Stimulated activated CD4-positive, alpha-beta T cell treated with anti-CD3 and anti-CD28 coated beads, Interleukin-12 subunit alpha, Interleukin-12 subunit beta, amount 100 ng/mL, for 4 hours (primary cell): Measurements from ENCODE around the gene CYLD.

ENCODE experiments used
- DNase-seq: peaks from one replicate; pipeline ENCODE4 v3.0.0-alpha.2; 2020

The CYLD gene

DNA sequence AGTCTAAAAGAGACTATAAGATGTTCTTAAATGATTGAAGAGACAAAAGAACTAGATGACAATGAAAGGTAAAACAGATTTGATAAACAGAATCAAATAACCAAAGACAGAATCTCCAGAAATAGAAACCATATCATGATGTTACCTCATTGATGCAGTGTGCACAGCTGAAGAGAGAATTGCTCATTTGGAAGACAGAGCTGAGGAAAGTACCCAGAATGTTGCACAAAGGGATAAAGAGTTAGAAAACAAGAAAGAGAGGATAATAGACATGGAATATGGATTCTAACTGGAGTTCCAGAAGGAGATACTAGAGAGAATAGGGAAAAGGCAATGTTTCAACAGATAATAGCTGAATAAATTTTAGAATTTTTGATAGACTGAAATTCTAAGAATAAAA is 47.9 kb downstream of the CYLD start:
- no peak for DNase-seq

- no peak for DNase-seq
These were observed 49.6 kb downstream of the CYLD start for GRCh38 chr16:50791522-50791921.

DNA sequence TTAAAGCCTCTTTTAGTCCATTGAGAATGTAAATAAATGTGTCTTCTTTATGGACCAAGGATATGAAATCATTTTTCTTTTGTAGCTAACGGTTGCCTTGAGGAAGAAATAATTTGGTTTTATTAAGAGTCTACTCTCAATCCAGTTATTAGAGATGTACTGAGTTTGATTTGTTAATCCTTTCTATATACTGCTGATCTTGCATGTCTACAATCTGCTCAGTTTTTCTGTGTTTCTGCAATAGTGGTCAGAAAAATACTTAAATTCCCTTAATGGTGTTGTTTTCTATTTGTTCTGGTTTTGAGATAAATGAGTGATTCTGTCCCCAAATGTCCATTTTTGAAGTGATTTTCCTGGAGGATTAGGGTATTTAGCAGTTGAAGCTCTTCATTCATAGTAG is 54.9 kb downstream of the CYLD start:
- no peak for DNase-seq

DNA sequence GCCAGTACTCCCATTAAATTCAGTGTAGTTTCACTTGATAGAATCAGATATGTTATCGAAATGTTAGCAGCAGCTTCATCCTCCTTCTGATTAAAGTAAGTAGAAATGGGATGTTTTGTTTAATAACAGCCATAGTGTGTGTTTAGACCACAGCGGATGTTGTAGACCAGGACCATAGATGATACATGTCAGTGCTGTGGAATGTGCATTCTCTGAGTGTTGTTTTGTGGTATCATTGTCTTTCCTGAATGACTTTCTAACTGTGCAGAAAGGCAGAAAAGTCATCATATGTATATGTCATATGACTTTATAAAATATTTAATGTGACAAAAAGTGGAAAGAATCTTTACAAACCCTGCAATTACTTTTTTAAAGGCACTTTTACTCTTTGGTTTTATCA is 55.6 kb downstream of the CYLD start:
- no peak for DNase-seq

- no peak for DNase-seq
These were observed 58.2 kb downstream of the CYLD start for GRCh38 chr16:50800074-50800473.

- DNase-seq, result no peak
These were observed 59.1 kb downstream of the CYLD start for GRCh38 chr16:50801036-50801435.

DNA sequence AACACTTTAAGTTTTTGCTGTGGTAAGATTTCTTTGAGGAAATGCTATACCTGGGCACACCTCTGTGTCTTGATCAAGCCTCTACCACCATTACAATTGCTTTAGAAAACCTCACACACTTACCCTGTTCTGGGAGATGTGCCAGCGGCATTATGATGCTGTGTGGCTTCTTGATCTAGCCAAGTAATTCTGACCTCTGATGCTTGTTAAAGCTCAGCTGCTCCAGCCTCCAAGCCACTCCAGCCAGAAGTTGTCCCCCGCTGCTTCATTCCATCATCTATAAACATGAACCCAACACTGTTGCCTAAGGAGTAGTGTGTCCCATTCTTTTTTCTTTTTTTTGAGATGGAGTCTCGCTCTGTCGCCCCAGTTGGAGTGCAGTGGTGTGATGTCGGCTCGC is 60.1 kb downstream of the CYLD start:
- DNase-seq, result no peak

DNA sequence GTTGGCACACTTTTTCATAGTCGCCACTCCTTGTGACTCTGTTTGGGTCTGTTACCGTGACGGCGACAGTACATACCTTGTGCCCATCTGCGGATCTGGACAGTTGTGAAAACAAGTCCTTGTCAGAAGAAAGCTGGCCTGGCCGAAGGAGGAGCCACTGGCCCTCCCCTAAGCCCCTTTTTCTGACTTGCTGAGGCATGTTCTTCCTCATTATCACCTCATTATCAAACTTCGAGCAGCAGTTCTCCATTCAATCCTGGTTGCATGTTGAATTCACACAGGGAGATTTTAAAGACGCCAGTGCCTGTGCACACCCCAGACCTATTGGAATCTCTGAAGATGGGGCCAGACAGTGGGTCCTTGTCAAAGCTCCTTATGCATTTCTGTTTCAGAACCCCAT is 61.1 kb downstream of the CYLD start:
- no peak for DNase-seq

DNA sequence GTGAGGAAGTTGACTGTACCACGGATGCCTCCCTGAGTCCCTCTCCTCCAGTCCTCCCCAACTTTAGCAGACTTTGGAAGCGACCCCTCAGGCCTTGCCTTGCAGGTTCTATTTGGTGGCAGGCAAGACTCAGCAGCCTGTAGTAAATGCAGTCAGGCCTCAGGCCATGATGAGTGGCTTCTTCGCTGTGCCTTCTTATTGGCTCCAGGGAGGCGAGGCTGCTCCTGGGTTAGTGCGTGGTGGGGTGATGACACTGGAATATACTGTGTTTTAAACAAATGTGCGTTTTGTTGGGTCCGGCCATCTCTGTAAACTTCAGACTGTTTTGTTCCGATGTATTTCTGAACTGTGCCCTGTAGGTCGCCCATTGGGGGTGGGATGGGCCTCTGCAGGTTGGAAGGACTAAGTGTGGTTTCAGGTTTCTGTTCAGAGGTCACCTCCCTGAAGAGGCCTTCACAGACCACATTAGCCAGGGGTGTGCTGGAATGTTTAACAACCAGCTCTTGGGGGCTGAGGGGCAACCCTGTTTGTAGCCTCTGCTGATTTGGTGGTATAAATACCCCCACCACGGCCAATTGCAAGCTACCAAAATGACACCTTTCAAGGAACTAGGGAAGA is 62.5 kb downstream of the CYLD start:
- no peak for DNase-seq

DNA sequence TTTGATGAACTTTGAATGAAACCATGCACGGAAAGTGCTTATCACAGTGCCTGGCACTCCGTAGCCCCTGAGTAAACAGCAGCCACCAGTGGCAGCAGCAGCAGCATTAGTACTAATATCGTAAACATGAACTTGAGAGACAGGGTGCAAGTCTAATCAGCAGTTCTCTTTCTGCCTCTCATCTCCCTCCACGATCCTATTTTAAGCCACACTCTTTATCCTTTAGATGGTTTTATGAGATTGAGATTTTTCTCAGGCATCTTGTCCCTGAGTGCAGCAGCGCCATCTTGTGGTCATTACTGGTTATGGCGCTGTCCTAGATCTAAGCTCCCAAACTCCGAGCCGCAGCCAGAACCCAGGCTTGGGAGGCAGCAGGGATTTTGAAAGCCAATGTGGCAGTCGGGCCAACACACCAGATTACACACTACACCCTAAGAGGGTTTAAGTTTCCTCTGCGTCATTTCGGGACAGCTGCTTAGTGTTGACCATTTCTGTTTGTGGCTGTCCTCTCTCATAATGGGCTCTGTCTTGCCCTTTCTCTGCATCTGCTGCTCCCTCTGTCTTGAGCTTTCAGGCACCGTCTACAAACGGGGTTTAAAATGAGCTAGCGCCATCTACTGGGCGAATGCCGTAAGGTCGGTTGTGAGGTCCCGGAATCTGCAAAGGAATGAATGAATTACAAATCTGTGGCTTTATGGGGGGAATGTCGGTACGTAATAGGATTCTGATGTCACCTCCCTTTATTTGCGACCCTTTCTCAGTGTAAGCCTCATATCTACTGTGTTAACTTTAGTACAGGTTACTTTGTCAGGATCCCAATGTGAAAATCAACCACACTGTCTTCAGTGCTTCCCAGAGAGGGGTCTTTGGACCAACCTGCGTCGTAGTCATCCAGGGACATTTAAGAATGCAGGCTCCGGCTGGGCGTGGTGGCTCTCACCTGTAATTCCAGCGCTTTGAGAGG is 64.5 kb downstream of the CYLD start:
- peak; percentile 77 for DNase-seq

GRCh38 chr16:50808929-50809538 is 67.1 kb downstream of the CYLD start:
- no peak for DNase-seq

DNA sequence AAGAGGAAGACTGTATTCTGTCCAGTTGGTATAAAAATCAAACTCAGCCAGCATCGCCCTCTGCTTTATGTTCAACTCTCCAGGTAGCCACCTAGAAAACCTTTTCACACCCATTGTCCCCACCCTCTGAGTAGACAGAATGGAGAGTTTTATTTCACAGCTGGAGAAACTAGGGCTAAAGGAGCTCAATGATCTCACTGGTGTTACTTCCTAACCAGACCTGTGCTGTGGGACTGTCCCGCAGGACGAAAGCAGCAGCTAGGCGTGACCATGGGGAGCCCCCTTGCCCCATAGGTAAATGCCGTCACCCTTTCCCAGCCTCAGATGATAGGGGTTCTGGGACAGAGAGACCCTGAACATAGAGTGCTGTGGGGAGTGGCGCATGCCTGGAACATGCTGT is 67.7 kb downstream of the CYLD start:
- DNase-seq, result no peak

DNA sequence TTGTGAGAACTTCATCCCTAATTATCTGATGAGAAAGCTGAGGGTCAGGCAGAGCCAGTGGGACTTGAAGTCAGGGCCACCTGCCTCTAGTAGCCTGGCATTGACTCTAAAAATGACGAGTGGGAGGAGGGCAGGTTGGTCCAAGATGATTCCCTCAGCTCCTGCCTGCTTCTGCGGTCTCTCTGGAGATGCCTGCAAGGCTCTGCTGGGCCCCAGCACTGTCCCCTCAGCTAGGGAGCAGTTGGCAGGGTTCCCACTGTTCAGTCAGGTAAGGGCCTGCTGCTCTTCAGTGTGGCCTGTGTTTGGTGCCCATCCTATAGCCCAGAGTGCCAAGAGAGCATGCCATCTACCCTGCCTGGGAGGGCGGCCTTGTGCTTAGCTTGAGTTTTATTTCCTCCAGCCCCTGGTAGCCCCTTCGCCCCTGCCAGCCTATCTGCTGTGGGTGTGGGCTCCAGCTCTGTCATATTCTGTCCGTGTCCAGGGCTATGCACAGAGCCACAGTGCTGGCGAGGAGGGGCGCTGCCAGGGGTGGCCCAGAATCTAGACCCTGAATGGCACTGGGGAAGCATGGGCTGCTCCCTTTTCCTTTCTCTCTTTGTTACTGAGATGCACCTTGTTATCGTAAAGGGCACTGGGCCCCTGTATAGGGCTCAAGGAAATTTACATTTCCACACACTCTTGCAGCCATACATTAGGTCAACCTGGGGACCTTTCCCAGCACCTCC is 68.5 kb downstream of the CYLD start:
- no peak for DNase-seq

GRCh38 chr16:50812046-50812445 is 70.2 kb downstream of the CYLD start:
- no peak for DNase-seq

DNA sequence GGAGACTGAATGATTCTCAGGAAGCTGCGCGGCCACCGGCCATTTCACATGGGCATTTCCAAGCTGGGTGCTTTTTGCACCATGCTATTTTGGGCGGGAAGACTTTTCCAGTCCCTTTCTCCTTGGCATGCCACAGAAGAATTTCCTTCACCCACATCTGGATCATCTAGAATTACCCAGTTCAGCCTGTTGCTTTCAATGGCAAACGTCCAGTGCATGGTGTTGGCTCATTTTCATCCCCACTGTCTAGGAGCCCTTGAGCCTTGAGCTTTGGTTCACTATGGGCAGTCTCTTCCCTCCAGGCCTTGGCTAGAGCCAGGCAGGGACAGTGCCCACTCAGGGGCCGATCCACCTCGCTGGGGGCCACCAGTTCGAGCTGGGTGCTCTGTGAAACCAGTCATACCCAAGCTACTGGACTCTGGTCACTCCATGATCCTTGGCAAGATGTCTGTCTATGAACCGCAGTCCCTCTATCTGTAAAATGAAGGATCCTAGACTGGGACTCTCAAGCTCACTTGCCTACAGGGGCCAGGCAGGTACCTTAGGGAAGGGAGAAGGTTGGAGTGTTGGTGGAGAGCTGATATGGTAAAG is 71.1 kb downstream of the CYLD start:
- no peak for DNase-seq

- no peak for DNase-seq
These were observed 72.2 kb downstream of the CYLD start for GRCh38 chr16:50814052-50814451.

DNA sequence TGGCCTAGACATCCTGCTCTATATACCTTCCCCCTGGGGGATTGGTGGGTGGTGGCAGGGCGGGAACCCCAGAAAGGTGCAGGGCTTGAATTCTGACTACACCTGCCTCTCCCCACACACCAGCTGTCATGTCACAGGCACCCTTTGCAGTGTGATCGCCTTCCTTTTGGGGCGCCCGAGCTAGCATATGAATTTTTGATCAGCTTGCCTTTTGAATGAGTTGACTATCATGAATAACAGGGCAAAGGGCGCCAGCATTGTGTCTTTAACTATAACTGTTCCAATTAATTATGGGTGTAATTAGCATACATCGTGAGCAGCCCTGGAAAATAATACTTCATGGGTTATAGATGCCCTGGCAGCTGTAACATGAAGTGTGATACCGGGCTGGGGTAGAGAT is 72.7 kb downstream of the CYLD start:
- no peak for DNase-seq

DNA sequence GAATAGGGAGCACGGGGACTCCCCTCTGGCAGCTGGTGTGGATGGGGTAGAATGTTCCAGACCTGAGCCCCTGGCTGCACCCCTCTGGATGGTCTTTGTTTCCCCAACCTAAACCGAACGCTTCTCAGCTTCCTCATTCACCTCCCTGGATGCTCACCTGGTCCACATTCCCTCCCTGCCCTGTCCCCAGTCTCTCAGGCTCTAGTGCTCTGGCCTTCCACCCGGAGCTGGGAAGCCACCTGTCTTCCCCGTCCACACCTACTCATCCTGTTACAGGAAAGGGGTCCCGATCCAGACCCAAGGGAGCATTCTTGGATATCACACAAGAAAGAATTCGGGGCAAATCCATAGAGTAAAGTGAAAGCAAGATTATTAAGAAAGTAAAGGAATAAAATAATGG is 73.5 kb downstream of the CYLD start:
- no peak for DNase-seq

DNA sequence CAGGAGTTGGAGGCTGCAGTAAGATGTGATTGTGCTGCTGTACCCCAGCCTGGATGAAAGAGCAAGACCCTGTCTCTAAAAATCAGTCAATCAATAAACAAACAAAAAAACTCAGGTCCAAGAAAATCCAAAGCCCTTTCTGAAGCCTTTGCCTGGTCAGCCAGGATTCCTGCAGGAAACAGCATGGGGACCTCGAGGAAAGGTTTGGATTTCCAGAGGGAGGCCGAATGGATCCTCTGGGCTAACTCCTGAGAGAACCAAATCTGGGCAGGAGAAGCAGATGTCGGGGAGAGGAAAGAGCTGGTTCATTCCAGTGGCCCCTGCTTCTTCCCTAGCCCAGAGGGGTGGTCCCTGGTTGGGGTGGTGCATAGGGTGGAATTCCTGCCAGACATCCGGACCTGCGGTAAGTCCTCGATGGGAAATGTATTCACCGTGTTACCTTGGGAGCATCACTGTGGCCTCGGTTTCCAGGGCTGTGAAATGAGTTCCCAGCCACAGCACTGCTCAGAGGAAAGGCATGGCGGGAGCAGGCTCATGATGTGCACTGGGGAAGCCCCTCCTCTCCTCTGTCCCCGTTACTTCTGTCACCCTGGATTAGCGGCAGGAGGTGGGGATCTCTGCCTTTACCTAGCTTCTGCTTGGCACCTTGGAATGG is 75.1 kb downstream of the CYLD start:
- no peak for DNase-seq

- no peak for DNase-seq
These were observed 76.5 kb downstream of the CYLD start for GRCh38 chr16:50818380-50818779.

GRCh38 chr16:50819706-50820105 is 77.8 kb downstream of the CYLD start:
- no peak for DNase-seq

DNA sequence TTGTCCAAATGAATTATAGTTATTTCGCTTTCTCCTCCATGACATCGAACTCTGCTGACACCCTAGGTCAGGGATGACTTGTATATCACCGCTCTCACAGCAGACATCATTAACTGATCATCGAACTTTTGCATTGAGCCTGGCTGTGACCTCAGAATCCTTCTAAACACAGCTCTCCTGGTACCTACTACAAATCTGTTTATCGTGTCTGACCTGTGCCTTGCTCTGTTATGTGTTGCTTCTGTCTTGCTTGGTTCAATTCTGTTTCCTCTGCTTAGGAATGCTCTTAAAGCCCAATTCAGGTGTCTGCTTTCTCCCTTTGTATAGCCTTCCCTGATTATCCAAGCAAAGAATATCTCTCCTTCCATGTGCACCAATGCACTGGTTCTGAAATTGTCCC is 78.3 kb downstream of the CYLD start:
- no peak for DNase-seq
